AG08395 (cell line): ENCODE data around the gene IDUA.
"Not testable (repeated sequence)": the region's sequence is repeated elsewhere in the genome, so short reads cannot be mapped to it uniquely, and the experiment has no call there.

Source experiments
- DNase-seq: peaks from one replicate; pipeline ENCODE4 v3.0.0; 2012; ENCODE audit warnings: mixed read lengths, low spot score

IDUA gene

GRCh38 chr4:987624-988513, 1.0 kb downstream of the IDUA start:
- peak; percentile 76 for DNase-seq

GRCh38 chr4:988726-989721, 2.2 kb downstream of the IDUA start:
- DNase-seq: no peak

- no peak for DNase-seq
These were observed 3.1 kb downstream of the IDUA start for GRCh38 chr4:989722-990471.

GRCh38 chr4:990746-991367, 4.0 kb downstream of the IDUA start:
- no peak for DNase-seq

DNA sequence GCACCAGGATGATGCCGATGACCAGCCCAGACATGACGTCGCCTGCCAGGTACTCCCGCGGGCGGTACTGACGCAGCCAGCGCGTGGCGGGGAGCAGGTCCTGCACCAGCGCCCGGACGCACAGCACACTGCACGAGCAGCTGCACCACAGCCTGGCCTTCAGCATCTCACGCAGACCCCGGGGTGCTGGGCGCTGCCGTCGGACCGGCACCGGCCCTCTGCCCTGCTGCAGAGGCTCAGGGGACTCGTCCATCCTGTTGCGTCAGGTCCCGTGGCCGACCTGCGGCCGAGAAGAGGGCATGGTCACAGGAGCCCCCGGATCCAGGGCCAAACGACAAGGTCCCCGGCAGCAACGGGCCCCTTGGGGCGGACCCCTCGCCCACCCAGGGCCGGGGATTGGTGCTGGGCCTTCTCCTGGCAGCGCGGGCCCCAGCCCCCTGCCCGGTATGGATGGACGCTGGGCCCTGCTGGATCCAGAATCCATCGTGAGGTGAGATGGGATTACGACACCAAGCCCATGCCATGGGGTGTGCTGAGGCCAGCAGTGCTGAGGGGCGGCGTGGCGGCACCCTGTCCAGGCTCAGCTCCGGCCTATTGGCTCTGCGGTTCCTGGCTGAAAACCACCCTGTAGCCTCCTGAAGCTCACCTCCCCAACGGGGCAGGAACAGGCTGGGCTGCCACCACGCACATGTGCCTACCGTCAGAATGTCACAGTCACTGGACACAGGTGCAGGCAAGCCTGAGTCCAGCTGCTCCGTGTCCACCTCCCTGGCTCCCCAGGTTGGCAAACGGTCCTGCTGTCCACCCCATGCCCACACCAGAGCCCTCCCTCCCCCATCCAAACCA, 4.8 kb downstream of the IDUA start:
- DNase-seq: no peak

DNA sequence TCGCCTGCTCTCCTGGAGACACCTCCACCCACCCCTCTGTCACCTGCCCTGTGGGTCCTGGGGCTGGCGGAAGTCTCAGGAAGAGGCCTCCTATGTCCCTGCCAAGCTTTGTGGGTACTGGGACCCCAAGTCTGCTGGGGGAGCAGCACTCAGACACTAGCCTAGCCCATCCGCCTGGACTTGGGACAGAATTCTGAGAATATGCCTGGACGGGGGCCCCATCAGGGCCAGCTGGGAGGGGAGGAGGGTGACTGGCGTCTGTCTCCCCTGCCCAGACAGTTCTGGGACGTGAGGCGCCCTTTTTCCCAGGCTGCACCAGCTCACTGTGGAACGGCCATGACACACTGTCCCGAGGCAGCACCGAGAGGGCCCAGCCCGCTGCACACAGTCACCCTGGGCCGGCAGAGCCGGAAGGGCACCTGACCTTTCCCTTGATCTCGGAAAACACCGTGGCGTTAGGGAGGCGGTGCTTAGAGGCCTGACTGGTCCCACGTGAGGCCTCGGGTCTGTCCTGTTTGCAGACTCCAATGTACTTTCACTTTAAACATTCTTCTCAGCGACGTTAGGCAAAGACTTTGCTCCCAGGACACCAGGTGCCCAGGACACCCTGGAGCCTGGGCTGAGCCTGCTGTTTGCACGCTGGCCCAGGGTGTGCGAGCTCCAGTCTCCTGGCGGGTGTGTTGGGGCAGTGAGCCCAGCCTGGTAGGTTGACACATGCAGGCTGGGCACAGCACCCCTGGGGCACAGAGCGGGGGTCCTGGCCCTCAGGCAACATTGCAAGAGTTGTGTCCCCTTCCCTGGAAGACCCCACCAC, 5.7 kb downstream of the IDUA start:
- DNase-seq: no peak

DNA sequence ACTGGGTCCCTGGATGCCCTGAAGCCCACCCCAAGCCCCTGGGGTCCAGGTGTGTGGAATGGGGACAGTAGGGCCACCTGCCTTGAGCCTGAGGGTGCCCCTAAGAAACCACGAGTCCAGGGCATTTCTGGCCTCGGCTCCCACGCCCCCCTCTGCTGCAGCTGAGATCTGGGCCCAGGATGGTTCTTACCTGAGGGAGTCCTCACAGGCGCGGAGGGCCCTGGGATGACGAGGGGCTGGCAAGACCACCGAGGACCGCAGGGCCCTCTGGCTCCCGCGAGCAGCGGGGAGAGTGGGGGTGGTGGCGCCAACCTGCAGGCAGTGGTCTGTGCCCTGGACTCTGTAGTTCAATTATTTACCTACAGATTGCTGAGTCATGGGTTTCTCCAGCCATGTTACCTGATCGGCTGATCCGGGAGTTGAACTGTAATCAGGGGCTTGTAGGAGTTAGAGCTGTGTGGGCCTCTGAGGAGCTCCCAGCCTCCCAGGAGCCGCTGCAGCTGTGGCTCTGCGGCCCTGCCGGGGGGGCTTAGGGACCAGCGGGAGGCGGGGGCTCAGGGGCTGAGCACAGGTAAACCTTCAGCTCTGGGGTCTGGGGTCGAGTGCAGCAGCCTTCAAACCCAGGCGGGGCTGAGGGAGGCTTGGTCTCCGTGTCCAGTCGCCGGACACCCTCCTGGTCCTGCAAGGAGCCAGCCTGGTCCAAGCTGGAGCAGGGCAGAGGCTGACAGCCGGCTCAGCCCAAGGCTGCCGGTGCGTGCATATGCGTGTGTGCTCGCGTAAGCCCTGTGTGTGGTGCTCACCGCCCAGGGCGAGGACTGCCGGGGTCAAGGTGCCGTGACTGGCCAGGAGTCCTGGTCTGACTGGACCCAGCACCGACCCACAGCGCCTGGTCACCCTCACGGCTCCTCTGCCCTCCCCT, 6.5 kb downstream of the IDUA start, which contains the start of gene SLC26A1:
Gene SLC26A1, minus strand, starts transcription at position 294 of the 919 bp plus-strand sequence. CDS start 1,701 bp downstream, outside the sequence.
- no peak for DNase-seq

GRCh38 chr4:995311-996026, 8.6 kb downstream of the IDUA start:
- DNase-seq: no peak

DNA sequence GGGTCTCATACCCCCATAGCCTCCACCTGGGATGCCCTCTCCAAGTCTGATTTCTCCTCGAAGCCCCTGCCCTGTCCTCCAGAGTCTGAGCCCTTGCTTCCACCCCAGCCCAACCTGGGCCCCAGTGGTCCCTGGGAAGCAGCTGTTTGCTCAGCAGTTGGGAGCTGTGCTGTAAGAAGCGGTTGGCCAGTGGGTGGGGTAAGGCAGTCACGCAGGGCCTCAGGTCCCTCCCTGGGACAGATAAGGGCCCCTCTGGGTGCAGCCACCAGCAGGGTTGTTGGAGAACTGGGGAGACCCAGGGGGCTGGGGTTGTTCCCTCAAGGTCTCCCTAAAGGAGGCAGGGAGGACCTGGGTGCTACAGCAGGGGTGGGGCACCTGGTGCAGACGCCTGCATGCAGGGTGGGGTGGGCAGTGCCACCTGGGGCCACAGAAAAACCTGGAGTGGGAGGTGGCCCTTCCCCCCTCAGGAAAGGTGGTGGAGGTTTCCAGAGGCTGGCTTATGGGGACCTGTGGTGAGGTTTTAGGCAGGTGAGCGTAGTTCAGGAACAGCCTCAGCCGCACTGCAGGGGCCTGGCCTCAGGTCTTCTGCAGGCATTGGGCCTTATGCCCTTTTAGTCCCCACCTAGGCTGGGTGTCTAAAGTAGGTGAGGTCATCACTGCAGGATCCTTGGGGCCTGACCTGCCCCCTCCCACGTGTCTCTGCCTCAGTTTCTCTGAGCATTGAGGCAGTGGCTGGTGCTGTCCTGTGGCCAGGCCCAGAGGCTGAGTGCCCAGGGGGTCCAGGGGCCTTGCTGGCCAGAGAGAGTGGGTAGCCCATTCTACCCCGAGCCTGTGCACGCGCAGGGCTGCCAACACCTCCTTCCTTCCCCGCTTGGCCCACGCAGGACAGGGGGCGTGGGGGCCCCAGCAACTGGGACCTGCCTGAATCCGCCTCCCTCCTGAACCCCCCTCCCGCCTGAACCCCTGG, 9.5 kb downstream of the IDUA start:
- no peak for DNase-seq

DNA sequence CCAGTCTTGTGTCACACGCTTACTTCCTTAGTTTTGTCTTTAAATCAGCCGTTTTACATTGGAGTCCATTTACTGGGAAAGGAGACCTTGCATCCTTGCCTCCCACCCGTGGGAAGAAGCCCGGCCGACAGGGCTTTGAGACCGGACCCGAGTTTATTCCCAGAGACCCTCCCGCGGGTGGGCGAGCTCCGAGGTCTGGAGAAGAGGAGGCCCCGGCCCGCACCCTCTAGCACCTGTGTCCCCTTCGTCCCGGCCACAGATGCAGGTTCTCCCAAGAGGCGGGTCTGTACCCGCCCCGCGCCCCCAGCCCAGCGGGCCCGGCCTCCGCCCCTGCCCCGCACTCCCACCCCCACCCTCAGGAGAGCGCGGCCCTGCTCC, 10.1 kb downstream of the IDUA start:
- DNase-seq: no peak

- DNase-seq: peak; percentile 47
These were observed 10.7 kb downstream of the IDUA start for GRCh38 chr4:997375-998071.

DNA sequence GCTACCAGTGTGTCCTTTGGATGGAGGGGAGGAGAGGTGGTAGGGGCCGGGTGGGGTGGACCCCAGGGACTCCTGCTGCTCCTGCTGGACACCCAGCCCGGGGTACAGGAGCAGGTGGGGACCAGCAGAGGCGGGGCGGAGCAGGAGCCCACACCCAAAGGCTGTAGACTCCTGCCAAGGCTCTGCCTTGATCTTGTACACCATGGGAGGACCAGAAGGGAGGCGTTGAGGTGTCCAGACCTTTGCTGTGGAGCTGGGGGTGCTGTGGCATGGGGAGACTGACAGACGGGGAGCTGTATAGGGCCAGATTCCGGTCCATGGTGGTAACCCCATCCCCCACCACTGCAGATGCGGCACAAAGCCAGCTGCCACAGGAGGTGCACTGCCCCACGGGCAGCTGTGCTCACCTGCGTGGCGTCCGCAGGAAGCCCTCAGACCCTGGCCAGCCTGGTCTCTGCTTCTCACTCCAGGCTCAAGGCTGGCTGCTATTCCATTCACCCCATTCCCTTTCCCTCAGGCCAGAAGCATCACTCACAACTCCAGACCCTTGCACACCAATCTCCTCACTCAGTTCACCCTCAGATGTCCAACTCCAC, 11.3 kb downstream of the IDUA start:
- no peak for DNase-seq

DNA sequence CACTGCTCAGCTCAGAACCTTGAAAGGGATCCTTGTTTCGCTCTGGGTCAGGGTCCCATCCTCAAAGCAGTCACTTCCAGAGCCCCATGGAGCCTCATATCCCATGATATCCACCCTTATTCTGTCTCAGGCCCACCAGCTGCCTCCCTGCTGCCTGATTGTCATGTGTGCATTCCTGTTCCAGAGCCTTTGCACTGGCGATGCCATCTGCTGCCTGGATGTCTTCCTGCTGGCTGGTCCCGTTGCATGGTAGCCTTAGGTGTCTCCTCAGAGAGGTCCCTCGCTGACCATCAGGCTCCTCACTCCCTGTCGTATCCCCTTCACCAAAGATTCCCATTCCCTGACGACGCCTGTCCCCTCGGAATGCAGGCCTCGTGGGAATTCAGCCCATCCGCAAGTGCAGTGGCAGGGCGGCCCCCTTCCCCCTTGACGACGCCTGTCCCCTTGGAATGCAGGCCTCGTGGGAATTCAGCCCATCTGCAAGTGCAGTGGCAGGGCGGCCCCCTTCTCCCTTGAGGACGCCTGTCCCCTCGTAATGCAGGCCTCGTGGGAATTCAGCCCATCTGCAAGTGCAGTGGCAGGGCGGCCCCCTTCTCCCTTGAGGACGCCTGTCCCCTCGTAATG, 12.5 kb downstream of the IDUA start:
- DNase-seq: not testable (repeated sequence)

GRCh38 chr4:999882-1000425, 13.1 kb downstream of the IDUA start:
- no peak for DNase-seq
